ENCODE measurements around the gene MKLN1. TPM values are rescaled to one million over a fixed set of nuclear protein-coding genes. Genes with fewer than 3 reads are reported as not detected.

The MKLN1 gene
- total and polyA plus RNA-seq, 7 donors: 6.6 to 68.1 (median 48.2) TPM

DNA sequence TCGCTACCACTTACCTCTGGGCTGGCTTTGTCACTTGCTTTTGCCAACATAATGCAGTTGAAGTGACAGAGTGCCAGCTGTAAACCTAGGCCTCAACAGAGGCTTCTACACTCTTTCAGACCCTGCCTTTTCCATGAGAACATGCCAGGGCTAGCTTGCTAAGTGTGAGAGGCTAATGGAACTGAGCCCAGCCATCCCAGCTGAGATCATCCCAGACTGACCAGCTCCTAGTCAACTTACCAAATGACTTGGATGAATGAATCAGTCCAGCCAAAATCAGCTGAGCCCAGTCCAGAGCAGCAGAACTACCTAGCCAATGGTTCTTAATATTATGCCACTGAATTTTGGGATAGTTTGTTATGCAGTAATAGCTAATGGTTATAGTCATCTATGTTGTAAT lies 34.7 kb upstream of the MKLN1 start:
- Histone ChIP-seq H3K27me3 (no peaks in the 10 kb centered on the region), H3K36me3 (no peaks in the 10 kb centered on the region), H3K9me3 (no peaks in the 10 kb centered on the region), H3K4me1 (no peaks in the 10 kb centered on the region), H3K27ac (no peak overlapping the region), H3K4me3 (no peak overlapping the region)
- intact Hi-C loops (cut with DNase I): no loop called here
- no peak for TF ChIP-seq EP300 (IDR thresholded peaks at IDR 0.05)
- TF ChIP-seq POLR2A (IDR thresholded peaks at IDR 0.05): no peak
- TF ChIP-seq, protein P1, sequence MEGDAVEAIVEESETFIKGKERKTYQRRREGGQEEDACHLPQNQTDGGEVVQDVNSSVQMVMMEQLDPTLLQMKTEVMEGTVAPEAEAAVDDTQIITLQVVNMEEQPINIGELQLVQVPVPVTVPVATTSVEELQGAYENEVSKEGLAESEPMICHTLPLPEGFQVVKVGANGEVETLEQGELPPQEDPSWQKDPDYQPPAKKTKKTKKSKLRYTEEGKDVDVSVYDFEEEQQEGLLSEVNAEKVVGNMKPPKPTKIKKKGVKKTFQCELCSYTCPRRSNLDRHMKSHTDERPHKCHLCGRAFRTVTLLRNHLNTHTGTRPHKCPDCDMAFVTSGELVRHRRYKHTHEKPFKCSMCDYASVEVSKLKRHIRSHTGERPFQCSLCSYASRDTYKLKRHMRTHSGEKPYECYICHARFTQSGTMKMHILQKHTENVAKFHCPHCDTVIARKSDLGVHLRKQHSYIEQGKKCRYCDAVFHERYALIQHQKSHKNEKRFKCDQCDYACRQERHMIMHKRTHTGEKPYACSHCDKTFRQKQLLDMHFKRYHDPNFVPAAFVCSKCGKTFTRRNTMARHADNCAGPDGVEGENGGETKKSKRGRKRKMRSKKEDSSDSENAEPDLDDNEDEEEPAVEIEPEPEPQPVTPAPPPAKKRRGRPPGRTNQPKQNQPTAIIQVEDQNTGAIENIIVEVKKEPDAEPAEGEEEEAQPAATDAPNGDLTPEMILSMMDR (IDR thresholded peaks at IDR 0.05): no peak
- no peak for TF ChIP-seq POLR2AphosphoS5 (IDR thresholded peaks at IDR 0.05)
- 91 to 100% methylated on average over 1 of the region's 1 CpG for WGBS, 2 donors
- DNase-seq: no peak

DNA sequence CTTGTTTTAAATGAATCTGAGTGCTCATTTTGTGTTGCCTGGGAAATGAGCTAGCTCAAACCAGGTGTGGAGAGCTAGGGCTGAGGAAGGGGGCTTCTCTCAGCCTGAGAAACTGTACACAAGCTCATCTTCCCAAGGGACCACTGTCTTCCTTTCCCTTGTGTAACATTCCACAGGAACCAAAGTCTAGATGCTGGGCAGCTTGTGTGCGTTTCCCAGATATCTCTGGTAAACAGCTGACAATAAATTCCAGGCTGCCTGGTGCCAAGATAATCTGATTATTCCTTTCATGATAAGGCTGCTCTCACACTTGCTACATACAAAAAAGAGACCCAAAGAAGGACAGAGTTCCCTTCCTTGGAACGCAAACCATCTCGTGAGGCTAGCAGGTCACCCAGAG lies 33.1 kb upstream of the MKLN1 start:
- Histone ChIP-seq H3K27ac (no peak overlapping the region), H3K4me3 (no peak overlapping the region), H3K27me3 (no peaks in the 10 kb centered on the region), H3K4me1 (no peaks in the 10 kb centered on the region), H3K9me3 (no peaks in the 10 kb centered on the region), H3K36me3 (no peaks in the 10 kb centered on the region)
- intact Hi-C loops (cut with DNase I): no loop called here
- no peak for DNase-seq
- no peak for TF ChIP-seq POLR2A (IDR thresholded peaks at IDR 0.05)
- TF ChIP-seq, protein P1 (IDR thresholded peaks at IDR 0.05): no peak
- no peak for TF ChIP-seq EP300 (IDR thresholded peaks at IDR 0.05)
- no peak for TF ChIP-seq POLR2AphosphoS5 (IDR thresholded peaks at IDR 0.05)
- WGBS, 2 donors: 39 to 50% methylated on average over 3 of the region's 3 CpGs

DNA sequence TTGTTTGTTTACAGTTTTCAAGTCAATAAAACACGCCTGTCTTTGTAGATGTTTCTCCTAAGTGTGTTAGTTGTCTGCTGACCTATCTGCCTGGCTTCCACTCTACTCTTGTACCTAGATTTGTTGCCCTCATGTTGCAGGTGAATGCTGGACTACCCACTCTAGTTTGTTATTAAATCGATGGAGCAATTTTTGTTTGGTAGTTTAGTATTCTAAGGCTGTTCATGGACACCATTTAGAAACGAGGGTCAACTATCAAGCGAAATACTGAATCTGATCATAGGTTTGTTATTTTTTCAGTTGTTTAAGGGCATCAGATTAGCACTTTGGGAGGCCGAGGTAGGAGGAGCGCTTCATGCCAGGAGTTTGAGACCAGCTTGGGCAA lies 29.1 kb upstream of the MKLN1 start:
- intact Hi-C loops (cut with DNase I): no loop called here
- H3K36me3 ChIP-seq: no peaks in the 10 kb centered on the region
- no peak overlapping the region for H3K4me3 ChIP-seq
- no peak for DNase-seq
- no peak for TF ChIP-seq POLR2AphosphoS5 (IDR thresholded peaks at IDR 0.05)
- TF ChIP-seq, protein P1 (IDR thresholded peaks at IDR 0.05): no peak
- no peak for TF ChIP-seq POLR2A (IDR thresholded peaks at IDR 0.05)
- no peak for TF ChIP-seq EP300 (IDR thresholded peaks at IDR 0.05)
- H3K27me3 ChIP-seq: no peaks in the 10 kb centered on the region
- H3K4me1 ChIP-seq: peaks cover 0 to 9% (median 4%) of the 10 kb centered on the region in 4 donors
- WGBS, 2 donors: 83 to 88% methylated on average over 6 of the region's 6 CpGs
- no peaks in the 10 kb centered on the region for H3K9me3 ChIP-seq
- no peak overlapping the region for H3K27ac ChIP-seq

DNA sequence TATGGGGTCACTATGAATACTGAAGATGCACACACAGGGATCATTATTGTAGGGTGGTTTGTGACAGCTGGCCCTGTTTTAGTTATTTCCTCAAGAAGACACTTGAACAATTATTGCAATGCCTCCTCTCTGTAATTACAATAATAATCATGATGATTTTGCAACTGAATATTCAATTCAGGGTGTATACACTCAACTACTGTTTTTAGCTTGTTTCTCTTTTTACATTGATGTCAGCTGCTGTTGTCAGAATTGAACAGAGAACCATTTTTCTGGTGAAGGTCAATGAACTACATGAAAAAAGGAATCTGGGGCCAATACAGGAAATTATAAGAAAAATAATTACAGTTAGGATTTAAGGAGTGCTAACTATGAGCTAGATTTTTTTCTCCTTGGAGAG lies 28.6 kb upstream of the MKLN1 start:
- intact Hi-C loops (cut with DNase I): no loop called here
- no peak overlapping the region for H3K27ac ChIP-seq

DNA sequence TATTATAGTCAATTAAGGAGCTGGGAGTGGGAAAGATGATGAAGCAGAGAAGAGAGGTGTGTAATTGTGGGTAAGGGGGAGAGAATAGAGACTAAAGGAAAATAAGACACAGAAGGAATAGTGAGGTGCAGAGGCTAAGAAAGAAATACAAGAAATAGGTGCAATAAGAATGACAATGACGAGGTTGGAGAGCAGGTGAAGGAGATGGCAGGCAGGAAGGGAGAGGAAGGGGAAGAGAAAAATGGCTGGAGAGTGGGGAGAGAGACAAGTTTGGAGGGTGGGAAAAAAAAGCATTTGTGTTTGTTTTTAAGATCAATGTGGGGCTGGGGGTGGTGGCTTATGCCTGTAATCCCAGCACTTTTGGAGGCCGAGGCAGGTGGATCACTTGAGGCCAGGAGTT lies 27.6 kb upstream of the MKLN1 start:
- Histone ChIP-seq H3K27me3 (no peaks in the 10 kb centered on the region), H3K4me3 (no peak overlapping the region), H3K4me1 (peaks cover 0 to 9% (median 4%) of the 10 kb centered on the region in 4 donors), H3K9me3 (no peaks in the 10 kb centered on the region), H3K27ac (no peak overlapping the region), H3K36me3 (no peaks in the 10 kb centered on the region)
- intact Hi-C loops (cut with DNase I): no loop called here
- no peak for DNase-seq
- WGBS, 2 donors: 76 to 82% methylated on average over 2 of the region's 2 CpGs
- TF ChIP-seq POLR2AphosphoS5 (IDR thresholded peaks at IDR 0.05) (no peak), EP300 (IDR thresholded peaks at IDR 0.05) (no peak), POLR2A (IDR thresholded peaks at IDR 0.05) (no peak)
- TF ChIP-seq, protein P1 (IDR thresholded peaks at IDR 0.05): no peak

More for the DNA sequence above, 28.6 kb upstream of the MKLN1 start:
- no peaks in the 10 kb centered on the region for H3K36me3 ChIP-seq
- H3K4me3 ChIP-seq: no peak overlapping the region
- TF ChIP-seq POLR2AphosphoS5 (IDR thresholded peaks at IDR 0.05) (no peak), POLR2A (IDR thresholded peaks at IDR 0.05) (no peak), EP300 (IDR thresholded peaks at IDR 0.05) (no peak)
- TF ChIP-seq, protein P1 (IDR thresholded peaks at IDR 0.05): no peak
- H3K27me3 ChIP-seq: no peaks in the 10 kb centered on the region
- peaks cover 0 to 9% (median 4%) of the 10 kb centered on the region in 4 donors for H3K4me1 ChIP-seq
- no peaks in the 10 kb centered on the region for H3K9me3 ChIP-seq
- DNase-seq: no peak
